GM21390 (cell line): ENCODE data around the gene RABGEF1.
"Not testable (repeated sequence)": the region's sequence is repeated elsewhere in the genome, so short reads cannot be mapped to it uniquely, and the experiment has no call there.

Experiments
- ATAC-seq: cut with Tn5 transposase; IDR thresholded peaks from one replicate; pipeline ENCODE4 v1.9.1; 2021; ENCODE audit not compliant: unreplicated experiment

Gene RABGEF1

DNA sequence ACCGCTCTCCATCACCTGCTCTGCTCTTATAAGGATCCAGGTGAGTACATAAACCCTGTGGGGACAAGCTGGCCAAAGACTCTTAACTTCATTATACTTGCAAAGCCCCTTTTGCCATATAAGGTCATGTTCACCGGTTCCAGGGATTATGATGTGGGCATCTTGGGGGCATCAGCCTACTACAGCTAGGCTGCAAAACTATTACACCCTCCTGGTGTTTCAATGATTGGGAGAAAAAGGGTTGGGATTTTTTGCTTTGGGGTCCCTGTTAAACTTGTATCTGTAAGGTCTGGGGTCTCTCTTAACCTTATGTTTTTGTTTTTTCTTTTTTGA is 107.0 kb downstream of the RABGEF1 start:
- ATAC-seq = not testable (repeated sequence)

DNA sequence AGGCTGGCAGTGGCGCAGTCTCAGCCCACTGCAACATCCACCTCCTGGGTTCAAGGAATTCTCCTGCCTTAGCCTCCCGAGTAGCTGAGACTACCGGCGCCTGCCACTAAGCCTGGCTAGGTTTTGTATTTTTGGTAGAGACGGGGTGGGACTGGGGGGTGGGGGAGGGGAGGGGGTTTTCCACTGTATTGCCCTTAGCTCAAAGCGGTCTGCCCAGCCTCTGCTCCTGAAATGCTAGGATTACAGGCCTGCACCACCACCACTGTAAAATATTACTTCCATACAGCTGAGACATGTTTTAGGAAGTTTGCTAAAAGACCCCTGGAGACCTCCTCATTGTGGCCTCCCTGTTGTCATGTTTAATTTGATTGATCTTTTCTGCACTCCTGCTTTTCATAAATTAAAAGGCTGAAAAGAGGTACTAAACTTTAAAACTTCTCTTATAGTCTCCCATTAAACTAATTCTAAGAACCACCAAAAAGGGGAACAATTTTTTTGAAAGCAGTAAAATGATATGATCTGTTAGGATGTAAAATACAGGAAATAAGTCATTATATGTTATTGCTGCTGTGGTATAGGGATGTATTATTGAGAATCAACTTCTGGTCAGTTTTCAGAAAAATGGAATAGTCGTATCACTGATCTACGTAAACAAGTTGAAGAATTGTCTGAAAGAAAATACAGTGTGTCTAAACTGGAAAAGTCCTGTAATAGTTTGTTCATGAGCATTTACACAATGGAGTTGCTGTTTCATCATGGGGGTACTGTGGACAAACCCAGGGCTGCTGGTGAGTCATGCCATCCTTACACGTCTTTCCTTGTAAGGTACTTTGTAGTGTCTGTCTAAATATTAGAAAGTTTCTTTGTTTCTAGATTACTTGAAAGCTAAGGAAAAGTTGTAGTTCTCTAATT is 107.6 kb downstream of the RABGEF1 start:
- ATAC-seq = no peak

DNA sequence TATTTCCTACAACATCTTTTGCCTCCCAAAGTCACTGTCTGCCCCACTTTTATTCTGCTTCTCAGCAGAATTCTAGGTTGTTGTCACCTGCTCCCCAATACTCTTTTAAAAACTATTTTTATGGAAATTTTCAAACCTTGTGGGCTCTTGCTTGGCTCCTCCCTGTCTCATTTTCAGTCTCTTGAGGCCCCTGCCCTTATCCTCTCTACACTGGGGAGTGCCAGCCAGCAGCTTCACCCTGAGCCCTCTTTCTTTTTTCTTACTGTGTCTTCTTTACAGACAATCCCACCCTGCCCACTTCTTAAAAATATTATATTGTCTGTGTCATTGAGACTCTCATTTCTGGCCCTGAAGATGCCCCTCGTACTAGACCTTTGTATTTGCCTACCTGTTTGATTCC is 118.8 kb downstream of the RABGEF1 start:
- ATAC-seq = no peak

DNA sequence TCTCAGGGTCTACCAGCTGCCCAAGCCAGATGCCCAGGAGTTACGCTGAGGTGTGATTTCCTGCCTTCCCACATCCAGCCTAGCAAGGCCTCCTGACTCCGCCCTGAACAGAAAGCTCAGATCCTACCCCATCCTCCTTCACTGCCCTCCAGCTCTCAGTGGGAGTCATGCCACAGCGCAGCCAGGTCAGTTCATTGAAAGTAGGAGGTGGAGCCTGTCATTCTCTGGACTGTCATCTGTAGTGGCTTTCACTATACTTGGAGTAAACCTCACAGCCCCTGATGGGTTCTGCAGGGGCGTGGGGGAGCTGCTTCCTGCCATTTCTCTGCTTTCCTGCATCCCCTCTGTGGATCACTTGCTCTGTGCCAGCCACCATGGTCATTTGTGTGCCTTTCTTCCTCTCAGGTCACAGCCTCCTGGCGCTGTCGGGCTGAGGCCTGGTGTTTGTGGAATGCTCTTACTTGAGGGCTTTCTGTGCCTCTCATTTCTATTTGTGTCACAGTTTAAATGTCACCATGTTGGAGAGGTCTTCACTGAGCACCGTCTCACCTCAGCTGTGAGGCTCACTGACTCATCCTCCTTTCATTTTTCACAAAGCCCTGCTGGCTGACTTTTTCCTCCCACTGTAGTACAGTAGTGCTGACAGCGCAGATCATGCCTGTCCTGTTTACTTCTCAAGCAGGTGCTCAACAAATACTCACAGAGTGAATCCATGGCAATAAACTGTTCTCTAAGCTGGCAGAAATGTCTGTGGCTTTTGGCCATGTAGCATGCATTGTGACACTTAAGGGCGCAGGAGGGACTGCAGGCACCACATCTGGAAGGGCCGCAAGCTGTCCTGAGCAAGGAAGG is 119.5 kb downstream of the RABGEF1 start:
- no peak for ATAC-seq

DNA sequence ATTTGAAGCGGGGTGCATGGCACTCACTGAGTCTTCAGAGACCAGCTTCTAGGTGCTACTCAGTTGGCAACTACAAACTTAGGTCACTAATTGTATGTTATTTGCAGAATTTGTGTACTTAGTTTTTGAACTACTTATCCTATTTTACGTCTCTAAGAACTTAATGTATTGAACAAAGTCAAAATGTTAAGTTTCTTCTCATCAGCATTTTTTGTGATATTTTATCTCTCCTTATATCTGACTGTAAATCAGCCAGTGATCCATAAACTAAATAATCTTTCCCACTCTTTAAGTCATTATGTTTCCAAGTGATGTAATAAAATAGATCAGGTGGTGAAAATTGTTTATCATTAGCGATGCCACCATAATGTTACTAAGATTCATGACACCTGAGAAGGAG is 120.2 kb downstream of the RABGEF1 start:
- ATAC-seq = no peak
